HG03108 (cell line): ENCODE results near the gene NSG1.

Experiments
- ATAC-seq: cut with Tn5 transposase; IDR thresholded peaks from one replicate; pipeline ENCODE4 v1.9.1; 2021; ENCODE audit warnings: moderate library complexity; ENCODE audit not compliant: unreplicated experiment

NSG1 gene

DNA sequence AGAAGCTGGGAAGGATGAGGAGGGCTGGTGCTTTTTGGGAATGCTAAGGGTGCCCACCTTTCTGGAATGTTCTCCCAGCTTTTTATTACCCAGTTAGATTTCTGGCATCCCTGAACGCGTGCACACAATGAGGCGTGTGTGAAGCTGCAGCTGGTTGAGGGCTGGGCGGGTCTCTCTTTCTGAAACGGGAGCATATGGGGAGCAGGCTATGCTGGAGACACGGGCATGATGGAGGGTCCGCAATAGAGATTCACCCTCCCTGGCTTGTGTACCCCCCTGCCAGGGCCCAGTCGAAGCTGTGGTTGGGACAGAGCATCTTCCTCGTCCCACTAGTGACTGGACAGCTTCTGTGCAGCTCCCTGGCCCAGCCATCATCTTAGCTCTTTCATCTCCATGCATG, 8.5 kb downstream of the NSG1 start:
- ATAC-seq = no peak

DNA sequence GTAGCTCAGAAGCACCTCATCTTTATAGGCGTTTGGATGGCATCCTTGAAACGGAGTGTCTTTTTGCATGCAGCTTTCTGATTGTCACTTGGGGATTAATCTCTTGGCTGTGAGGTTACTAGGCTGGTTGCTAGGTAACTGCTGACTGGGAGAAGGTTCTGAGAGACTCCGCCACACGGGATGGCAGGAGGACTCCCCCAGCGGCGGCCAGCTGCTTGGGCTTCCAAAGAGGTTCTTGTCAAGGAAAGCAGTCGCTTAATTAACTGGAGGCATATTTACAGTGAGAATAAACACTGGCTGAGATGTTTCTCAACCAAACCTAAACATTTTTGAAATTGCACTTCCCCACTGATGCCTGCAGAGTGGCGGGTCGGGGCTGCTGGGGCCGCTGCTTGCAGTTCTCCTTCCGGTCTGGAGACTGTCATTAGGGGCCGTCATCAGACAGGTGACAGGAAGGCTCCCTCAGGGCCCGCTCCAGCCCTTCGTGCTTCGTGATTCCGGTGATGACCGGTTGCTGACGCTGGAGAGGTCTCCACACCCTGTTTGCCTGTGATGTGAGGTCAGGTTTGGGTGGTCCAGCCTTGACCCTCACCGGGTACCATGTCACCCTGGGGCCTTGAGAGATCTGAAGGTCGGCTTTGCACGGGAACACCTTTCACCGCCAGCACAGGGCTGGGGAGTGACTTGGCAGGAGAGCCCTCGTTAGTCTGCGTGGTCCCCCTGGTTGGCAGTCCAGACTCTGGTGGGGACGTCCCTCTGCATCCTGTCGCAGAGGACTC, 9.1 kb downstream of the NSG1 start:
- no peak for ATAC-seq

DNA sequence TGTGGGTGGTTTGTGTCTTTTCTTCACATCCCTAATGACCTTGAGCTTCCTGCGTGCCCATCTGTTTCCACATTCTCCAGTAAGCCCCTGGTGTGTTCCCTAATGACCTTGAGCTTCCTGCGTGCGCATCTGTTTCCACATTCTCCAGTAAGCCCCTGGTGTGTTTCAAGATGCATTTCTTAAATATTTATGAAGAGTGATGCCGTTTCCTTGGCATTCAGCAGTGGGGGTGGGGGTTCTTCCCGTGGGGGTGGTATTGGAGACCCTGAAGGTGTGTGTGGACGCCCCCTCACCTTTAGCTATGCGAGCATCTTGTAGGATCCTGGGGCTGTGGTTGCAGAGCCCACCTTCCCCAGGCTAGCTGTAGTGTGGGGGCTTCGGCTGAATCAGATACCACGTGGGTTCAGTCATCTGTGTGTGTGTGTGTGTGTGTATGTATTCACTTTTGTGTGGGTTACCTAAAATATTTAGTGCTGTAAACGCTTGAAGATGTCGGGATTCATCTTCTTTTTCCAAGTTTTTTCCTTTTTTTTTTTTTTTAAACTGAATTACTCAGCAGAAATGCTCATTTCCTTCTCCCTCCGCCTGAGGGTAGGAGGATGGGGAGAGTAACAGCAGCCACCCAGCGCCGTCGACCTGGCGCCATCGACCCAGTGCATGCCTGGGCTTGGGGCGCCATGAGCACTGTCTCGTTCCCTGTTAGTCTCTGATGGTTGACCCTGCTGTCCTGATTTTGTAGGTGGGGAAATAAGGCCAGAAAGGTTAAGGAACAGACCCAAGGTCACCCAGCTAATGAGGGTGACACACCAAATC, 9.9 kb downstream of the NSG1 start:
- ATAC-seq = no peak

DNA sequence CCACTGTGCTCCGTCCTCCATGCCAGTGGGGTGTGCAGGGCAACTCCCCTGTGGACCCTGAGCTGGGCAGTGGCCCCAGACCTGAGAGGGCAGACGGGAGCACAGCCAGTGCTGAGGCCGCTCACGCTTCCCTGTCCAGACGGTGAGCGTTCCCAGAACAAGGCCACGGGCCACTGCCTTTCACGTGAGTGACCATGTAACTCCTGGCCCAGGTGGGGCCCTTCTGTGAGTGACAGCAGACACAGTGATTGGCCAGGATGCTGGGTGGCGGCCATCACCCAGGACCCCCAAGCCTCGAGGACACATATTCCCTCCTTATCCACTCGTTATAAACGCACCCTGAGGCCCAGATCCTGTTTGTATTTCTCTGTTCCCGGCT, 10.5 kb downstream of the NSG1 start:
- no peak for ATAC-seq

DNA sequence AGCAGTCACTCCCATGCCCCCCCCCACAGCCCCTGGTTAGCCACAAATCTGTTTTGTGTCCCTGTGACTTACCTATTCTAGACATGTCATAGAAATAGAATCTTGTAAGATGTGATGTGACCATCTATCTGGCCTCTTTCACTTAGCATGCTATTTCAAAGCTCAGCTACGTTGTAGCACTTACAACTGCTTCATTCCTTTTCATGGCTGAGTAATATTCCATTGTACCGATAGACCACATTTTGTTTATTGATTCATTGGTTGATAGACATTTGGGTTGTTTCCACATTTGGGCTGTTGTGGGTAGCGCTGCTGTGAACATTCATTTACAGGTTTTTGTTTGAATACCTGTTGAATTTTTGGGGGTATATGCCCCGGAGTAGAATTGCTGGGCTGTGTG, 11.5 kb downstream of the NSG1 start:
- ATAC-seq = no peak

DNA sequence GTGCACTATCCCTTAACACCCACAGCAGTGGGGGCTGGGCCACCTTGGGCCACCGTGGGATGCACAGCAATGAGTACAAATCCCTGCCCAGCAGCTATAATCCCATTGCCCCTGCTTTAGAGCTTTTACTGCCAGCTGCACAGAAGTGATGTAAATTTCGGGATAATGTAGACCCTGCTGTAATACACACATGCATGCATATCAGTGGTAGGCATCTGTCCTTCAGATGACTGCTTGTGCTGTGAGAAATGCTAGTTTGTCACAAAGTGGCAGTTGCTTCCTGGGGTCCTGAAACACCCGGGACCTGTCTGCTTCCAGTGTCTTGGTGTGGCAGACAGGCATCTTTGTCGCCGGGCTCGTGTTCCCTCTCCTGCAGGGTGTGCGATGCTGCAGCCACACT, 14.1 kb downstream of the NSG1 start:
- no peak for ATAC-seq

DNA sequence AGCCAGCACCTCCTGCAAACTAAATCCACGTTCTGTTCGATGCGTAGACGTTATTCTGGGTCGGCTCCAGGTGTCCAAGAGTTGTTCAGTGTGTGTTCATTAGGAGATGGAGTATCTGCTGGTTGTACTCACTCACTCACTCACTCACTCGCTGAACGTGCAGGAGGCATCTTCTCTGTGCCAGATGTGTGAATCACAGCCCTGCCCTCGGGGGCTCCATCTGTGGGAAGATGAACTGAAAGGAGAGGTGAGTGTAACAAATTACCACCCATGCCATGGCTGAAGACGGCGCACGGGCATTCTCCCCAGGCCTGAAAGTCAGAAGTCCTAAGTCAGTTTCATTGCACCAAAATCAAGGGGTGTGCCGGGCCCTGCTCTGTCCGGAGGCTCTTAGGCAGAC, 16.1 kb downstream of the NSG1 start:
- no peak for ATAC-seq

DNA sequence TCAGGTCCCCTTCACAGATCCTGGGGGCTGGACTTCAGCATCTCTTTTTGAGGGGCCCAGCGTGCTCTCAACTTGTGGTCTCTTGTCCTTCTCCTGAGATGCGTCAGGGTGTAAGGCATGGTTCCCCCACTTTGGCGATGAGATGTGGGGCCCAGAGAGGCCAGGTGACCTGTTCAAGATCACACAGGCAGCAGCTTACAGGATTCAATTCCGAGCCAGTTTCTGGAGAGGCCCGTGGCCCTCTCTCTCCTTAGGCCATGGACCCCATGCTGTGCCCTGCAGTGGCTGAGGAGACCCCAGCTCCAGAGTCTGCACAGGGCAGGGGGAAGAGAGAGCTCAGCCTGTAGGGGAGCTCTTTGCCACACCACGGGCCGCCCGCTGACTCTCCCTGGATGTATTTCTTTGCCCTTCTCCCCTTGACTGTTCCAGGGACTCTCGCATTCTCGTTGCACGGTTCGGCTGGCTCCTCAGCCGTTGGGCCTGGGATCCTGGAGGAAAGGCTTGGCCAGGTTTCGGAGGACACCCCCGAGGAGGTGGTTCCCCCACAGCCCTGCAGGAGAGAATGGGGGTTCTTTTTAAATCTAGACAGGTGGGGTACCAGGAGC, 18.6 kb downstream of the NSG1 start:
- ATAC-seq = no peak

DNA sequence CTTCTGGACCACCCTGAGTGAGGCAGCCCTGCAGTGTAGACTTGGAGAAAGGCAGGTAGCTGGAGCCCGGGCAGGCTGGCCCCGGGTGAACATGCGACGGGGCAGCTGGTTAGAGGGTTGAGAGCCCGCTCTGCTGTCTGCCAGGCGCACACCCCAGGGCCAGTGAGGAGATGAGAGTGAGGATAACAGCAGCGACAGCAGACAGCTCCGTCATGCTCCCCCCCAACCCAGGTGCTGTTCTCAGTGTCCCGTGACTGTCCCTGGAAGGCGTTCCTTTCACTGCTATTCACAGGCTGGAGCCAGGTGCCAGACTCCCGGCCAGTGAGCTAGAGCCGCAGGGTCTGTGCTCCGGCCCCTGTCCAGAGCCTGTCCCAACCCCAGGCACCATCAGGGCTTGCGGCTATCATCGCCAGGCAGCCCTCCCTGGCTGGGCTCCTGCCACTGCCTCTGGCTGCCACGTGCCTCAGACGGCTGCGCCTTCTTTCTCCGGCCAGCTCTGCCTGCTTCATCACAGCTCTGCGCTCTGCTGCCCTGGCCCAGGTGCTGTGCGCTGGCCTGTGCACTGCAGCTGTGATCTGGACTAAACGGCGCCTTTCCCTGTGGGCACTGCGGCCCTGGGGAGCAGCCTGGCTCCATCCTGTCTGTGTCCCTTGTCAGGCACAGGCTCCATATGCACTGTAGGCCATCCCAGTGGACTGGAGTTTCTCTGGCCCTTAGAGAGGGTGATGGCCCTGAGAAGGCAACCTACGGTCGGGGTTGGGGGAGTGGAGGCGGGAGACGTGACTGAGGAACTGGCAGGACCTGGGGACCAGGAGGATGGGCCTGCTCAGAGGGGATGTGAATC, 19.8 kb downstream of the NSG1 start:
- no peak for ATAC-seq

DNA sequence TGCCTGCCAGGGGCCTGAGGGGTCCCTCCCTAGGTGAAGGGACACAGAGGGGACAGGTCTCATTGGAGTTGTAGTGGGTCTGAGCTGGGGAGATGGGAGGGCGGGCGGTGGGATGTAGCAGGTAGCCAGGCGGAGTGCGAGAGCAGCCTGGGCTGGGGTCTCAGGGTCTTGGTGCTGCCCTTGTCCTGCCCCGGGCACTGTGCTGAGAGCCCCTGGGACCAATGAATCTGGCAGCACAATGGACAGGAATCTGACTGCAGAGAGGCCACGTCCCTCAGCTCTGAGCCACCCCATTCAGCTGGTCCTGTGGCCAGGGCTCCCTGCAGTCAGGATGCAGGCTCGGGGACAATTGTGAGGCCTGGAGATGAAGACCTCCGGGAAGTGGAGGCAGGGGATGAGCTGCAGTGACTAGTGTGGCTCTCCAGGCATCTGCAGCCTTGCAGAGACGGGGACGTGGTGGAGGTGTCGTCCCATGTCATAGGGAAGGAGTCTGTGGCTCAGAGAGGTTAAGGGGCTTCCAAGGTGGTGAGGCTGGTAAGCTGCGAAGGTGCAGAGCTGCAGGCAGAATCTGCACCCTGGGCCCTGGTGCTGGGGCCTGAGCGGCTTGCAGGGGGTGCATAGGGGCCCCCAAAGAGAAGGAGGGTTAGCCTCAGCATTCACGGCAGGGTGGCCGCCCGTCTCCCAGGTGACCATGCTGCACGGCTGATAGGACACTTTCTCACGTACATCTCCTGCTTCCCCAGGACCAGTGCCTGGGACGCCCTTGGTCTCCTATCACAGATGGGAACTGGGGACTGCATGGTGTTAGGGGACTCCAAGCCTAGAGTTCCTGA, 20.6 kb downstream of the NSG1 start:
- no peak for ATAC-seq

DNA sequence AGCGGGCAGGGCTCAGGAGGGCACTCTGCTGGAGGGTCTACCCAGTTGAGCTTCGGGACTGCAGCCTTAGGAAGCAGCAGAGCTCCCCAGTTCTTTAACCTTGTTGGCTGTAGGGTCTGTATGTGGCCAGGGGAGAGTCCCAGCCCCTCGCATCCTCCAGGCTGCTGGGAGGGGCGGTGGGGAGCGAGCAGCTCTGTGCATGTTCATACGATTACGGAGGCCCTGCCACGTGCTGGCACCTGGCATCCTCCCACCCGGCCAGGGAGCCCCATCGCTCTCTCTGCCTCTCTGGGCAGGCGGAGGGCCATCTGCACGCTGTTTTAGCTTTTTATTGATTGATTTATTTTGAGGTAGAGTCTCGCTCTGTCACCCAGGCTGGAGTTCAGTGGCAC, 21.2 kb downstream of the NSG1 start:
- no peak for ATAC-seq

DNA sequence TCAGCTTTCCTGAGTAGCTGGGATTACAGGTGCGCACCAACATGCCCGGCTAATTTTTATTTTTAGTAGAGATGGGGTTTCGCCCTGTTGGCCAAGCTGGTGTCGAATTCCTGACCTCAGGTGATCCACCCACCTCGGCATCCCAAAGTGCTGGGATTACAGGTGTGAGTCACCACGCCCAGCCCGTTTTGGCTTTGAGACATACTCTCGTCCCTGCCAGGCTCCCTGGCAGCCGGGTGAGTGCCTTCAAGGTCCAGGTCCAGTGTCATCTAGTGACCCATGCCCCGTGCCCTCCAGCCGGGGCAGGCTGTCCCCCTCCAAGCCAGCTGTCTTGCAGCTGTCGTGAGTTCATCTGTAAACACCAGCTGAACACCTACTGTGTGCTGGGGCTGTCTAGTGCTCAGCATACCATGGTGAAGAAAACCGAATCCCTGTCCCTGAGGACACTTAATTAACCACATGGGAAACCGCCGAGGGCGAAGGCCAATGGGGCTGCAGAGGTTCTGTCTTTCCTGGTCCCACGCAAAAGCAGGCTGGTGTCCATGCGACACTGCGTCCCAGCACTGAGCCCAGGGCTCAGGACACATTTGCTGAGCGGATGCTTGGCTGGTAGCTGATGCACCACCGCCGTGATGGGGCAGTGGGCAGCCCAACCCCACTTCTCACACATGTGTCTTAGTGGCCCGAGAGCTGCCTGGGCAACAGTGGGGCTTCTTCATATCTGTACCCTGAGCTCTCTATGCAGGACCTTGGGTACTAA, 21.9 kb downstream of the NSG1 start:
- ATAC-seq = no peak

DNA sequence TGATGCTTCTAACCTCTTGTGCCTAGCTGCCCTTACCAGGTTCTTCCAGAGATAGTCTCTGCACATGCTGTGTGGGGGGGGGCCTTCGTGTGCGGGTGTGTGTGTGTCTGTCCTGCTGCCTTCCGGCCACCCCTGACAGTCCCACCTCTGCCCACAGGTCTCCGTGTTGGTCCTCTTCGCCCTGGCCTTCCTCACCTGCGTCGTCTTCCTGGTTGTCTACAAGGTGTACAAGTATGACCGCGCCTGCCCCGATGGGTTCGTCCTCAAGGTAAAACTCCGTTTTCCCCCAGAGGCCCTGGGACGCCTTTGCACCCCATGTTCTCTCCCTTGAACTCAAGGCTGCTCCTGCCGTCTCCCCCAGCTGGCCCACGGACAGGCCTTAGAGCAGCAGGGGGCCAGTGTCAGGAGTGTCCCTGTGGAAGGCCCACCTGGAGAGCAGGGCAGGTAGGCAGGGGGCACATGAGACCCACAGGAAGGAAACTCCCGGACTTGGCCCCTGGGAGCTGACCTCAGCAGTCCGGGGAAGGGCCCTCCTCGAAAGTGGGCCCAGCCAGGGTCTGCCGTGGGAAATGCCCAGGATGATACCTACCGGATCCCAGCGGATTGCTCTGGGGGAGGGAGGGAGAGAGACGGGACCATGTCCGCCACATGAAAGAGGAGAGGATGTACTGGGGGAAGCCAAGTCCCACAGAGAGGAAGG, 22.7 kb downstream of the NSG1 start:
- ATAC-seq = no peak

DNA sequence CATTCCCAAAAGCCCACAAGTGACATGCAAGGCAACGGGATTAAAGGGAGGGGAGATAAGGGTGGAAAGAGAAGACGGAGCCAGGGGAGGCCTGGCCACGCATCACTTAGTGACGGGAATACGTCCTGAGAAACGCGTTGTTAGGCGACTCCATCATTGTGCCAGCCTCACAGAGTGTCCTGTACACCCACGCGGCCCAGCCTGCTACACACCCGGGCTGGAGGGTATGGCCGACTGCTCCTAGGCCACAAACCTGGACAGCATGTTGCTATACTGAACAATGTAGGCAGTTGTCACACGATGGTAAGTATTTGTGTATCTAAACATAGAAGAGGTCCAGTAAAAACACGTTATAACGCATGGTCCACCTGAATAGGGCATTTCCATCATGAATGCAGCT, 23.4 kb downstream of the NSG1 start:
- no peak for ATAC-seq

DNA sequence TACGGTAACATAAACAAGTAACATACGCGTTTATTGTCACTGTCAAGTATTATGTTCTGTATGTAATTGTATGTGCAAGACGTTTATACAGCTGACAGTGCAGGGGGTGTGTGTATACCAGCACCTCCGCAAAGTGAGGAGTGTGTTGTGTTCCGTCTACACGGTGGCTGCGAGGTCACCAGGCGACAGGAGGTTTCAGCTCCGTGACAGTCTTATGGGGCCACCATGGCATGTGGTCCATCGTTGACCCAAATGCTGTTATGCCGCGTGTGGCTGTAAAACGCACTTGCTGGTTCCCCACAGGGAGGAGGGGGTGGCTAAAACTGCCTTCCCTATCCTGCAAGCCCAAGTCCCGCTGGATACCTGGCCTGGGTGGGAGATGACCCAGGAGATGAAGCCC, 25.0 kb downstream of the NSG1 start:
- no peak for ATAC-seq

DNA sequence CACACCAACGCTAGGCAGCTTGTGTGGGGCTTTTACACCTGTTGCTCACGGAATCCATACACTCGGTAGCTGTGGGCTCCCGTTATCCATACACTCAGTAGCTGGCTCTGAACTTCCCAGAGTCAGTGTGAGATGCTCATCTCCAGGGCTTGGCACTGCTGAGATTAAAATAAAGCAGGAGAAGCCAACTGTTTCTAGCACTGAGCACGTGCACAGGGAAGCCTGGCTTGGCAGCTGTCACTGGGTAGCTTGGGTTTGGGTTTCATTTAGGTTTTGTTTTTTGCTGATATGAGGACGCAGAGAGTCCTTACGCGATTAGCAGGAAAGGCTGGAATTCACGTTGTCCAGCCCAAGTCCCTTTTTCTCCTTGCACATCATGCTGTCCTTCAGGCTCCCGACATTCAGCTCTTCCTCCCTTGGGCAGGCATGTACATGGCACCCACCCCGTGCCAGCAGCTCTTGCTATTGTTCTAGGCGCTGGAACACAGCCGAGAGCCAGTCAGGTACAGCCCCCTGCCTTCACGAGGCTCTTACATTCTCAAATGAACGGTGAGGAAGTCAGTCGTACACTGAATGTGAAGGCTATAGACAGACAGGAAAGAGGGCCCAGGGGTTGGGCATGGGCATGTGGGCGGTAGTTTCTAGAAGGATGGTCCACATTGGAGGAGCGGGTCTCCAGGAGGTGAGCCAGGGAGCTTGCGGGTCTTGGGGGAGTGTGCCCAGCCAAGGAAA, 25.9 kb downstream of the NSG1 start:
- no peak for ATAC-seq

DNA sequence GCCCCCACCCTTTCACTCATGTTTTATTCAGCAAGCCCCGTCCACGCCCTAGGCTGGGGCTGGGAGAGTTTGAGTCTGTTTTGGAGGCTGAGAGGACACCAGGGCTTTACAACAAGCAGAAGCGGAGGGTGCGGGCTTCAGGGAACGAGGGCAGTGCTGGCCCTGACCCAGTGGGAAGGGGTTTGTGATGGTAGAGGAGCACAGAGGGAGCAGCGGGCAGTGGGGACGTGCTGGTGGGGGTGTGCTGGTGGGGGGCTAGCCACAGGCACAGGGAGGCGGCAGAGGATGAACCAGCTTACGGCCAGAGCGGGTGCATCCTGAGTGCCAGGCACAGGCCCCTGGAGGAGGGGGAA, 26.4 kb downstream of the NSG1 start:
- no peak for ATAC-seq

DNA sequence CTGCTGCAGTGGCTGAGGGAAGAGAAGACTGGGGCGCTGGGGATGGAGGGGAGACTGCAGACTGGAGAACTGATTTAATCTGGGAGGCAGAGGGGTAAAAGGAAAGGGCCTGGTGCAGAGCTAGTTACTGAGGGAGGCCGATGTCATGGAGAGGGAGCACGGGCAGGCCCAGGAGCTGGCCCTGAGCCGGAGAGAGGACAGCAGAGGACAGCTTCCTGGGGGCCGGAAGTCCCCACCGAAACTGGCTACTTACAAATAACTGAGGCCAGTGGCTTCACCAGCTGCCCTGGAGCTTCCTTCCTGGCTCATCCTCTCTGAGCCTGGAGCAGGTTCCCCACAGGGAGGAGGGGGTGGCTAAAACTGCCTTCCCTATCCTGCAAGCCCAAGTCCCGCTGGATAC, 26.9 kb downstream of the NSG1 start:
- ATAC-seq = no peak
